GM12872 (cell line): ENCODE measurements around the gene FILIP1L.

Experiments used
- CTCF ChIP-seq: IDR thresholded peaks from 3 replicates; pipeline ENCODE4 v1.5.1; 2011; ENCODE audit warnings: low read depth, mild to moderate bottlenecking, low read length, moderate library complexity; ENCODE audit not compliant: insufficient read depth

FILIP1L gene

DNA sequence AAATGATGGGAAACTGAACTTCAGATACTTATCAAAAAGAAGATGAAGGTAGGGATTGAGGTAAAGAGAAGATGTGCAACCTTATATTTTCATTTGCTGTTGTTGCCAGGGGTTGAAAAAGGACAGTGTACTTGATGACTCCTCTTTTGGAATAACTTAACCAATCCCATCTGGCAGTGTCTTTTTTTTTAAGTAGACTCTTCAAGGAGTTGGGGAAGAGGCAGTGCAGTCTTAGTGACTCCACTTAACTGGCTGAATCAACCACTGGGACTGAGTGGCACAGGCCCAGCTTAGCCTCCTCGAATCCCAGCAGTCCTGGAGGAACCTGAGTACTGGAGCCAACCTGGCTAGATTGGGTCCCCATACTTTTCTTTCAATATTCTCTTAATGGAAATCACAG lies 27.3 kb upstream of the FILIP1L start:
- no peak for TF ChIP-seq CTCF

- no peak for TF ChIP-seq CTCF
Observed at GRCh38 chr3:100140976-100141375, 26.7 kb upstream of the FILIP1L start.

DNA sequence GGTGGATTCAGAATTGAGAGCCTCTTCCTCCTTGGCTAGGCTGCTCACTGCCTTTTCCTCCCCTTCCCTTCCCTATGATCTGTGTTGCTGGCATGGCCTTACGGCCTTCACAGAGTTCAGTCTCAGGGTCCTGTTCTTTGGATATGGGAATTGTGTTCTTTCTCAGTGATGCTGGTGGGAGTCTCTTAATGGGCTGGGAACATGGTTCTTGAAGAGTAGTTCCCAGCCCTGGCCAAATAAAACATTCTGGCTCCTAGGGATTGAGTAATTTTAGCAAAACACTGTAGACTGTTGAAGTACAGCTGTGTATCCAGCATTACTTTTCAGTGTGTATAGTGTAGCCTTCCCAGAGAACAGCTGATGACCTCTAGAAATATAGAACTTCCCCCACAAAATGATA lies 22.6 kb upstream of the FILIP1L start:
- TF ChIP-seq CTCF, result no peak

- TF ChIP-seq CTCF, result no peak
Observed at GRCh38 chr3:100131241-100131640, 16.9 kb upstream of the FILIP1L start.

DNA sequence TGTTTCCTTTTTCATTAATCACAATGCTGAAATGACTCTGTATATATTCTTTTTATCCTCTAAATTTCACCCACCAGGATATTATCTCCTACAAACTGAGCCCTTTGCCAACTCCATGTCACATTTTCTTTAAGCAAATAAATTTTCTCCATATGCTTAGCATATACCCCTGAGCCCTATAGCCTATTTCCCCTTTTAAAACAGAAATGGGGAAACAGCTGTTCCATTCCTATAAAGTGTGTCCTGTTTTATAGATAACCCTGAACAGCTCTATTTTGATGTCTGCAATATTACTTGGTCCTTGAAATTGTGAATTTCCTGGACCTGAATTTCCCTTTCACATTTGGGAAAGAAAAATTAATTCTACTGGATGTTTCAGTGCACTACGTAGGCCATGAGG lies 15.6 kb upstream of the FILIP1L start:
- TF ChIP-seq CTCF, result no peak

- no peak for TF ChIP-seq CTCF
Observed at GRCh38 chr3:100128565-100128964, 14.3 kb upstream of the FILIP1L start.

- no peak for TF ChIP-seq CTCF
Observed at GRCh38 chr3:100127792-100128191, 13.5 kb upstream of the FILIP1L start.
